ENCODE data around the gene CAMK1D.

Gene CAMK1D

GRCh38 chr10:12394241-12395033 is 45.1 kb downstream of the CAMK1D start:
- no peaks in the 10 kb centered on the region for H3F3A ChIP-seq (ENCODE audit: insufficient read depth, low read length)
- no peaks in the 10 kb centered on the region for H3K36me3 ChIP-seq (ENCODE audit: insufficient read depth, low read length)
- no peak overlapping the region for H3K4me2 ChIP-seq (ENCODE audit: low read length)
- no peak overlapping the region for H3K4me3 ChIP-seq (ENCODE audit: low read depth, low read length, poor library complexity, severe bottlenecking)
- TF ChIP-seq CTCF (IDR thresholded peaks at IDR 0.05; ENCODE audit: low read length), result no peak
- no peak for TF ChIP-seq EZH2 (IDR thresholded peaks at IDR 0.05; ENCODE audit: borderline replicate concordance, low read length)
- H3K27me3 ChIP-seq (ENCODE audit: insufficient read depth, low read length), result no peaks in the 10 kb centered on the region
- H3K4me1 ChIP-seq (ENCODE audit: insufficient read depth, low read length, severe bottlenecking), result no peaks in the 10 kb centered on the region
- no peaks in the 10 kb centered on the region for H3K9me2 ChIP-seq (ENCODE audit: low read depth, low read length)
- no peaks in the 10 kb centered on the region for H3K79me2 ChIP-seq (ENCODE audit: insufficient read depth, low read length)
- no peak overlapping the region for H3K9ac ChIP-seq (ENCODE audit: low read length)
- no peaks in the 10 kb centered on the region for H4K20me1 ChIP-seq (ENCODE audit: insufficient read depth, low read length)
- H3K9me3 ChIP-seq (ENCODE audit: low read length), result no peaks in the 10 kb centered on the region
- H3K27ac ChIP-seq (ENCODE audit: low read depth, low read length, poor library complexity, severe bottlenecking), result no peak overlapping the region
- H2AFZ ChIP-seq (ENCODE audit: low read length), result no peak overlapping the region

- no peaks in the 10 kb centered on the region for H3K9me3 ChIP-seq (ENCODE audit: low read length)
- H3K4me2 ChIP-seq (ENCODE audit: low read length), result no peak overlapping the region
Observed at GRCh38 chr10:12396093-12396492, 46.7 kb downstream of the CAMK1D start.

GRCh38 chr10:12396567-12396966 is 47.2 kb downstream of the CAMK1D start:
- Histone ChIP-seq H3K27ac (ENCODE audit: low read depth, low read length, poor library complexity, severe bottlenecking) (no peak overlapping the region), H3K4me2 (ENCODE audit: low read length) (no peak overlapping the region), H4K20me1 (ENCODE audit: insufficient read depth, low read length) (no peaks in the 10 kb centered on the region)

More at GRCh38 chr10:12396093-12396492, 46.7 kb downstream of the CAMK1D start:
- H3K9ac ChIP-seq (ENCODE audit: low read length), result no peak overlapping the region
- H3K27ac ChIP-seq (ENCODE audit: low read depth, low read length, poor library complexity, severe bottlenecking), result no peak overlapping the region
- no peaks in the 10 kb centered on the region for H3K4me1 ChIP-seq (ENCODE audit: insufficient read depth, low read length, severe bottlenecking)
- no peaks in the 10 kb centered on the region for H3K9me2 ChIP-seq (ENCODE audit: low read depth, low read length)
- no peak overlapping the region for H2AFZ ChIP-seq (ENCODE audit: low read length)
- TF ChIP-seq CTCF (IDR thresholded peaks at IDR 0.05; ENCODE audit: low read length), result no peak
- TF ChIP-seq EZH2 (IDR thresholded peaks at IDR 0.05; ENCODE audit: borderline replicate concordance, low read length), result no peak
- no peaks in the 10 kb centered on the region for H3K79me2 ChIP-seq (ENCODE audit: insufficient read depth, low read length)
- H3K36me3 ChIP-seq (ENCODE audit: insufficient read depth, low read length), result no peaks in the 10 kb centered on the region
- H3F3A ChIP-seq (ENCODE audit: insufficient read depth, low read length), result no peaks in the 10 kb centered on the region
- H3K27me3 ChIP-seq (ENCODE audit: insufficient read depth, low read length), result no peaks in the 10 kb centered on the region
- H3K4me3 ChIP-seq (ENCODE audit: low read depth, low read length, poor library complexity, severe bottlenecking), result no peak overlapping the region
- H4K20me1 ChIP-seq (ENCODE audit: insufficient read depth, low read length), result no peaks in the 10 kb centered on the region

More at GRCh38 chr10:12396567-12396966, 47.2 kb downstream of the CAMK1D start:
- Histone ChIP-seq H3F3A (ENCODE audit: insufficient read depth, low read length) (no peaks in the 10 kb centered on the region), H3K4me3 (ENCODE audit: low read depth, low read length, poor library complexity, severe bottlenecking) (no peak overlapping the region), H3K9me2 (ENCODE audit: low read depth, low read length) (no peaks in the 10 kb centered on the region), H3K4me1 (ENCODE audit: insufficient read depth, low read length, severe bottlenecking) (no peaks in the 10 kb centered on the region), H3K79me2 (ENCODE audit: insufficient read depth, low read length) (no peaks in the 10 kb centered on the region), H3K9me3 (ENCODE audit: low read length) (no peaks in the 10 kb centered on the region), H3K36me3 (ENCODE audit: insufficient read depth, low read length) (no peaks in the 10 kb centered on the region), H3K9ac (ENCODE audit: low read length) (no peak overlapping the region), H3K27me3 (ENCODE audit: insufficient read depth, low read length) (no peaks in the 10 kb centered on the region), H2AFZ (ENCODE audit: low read length) (no peak overlapping the region)
- no peak for TF ChIP-seq EZH2 (IDR thresholded peaks at IDR 0.05; ENCODE audit: borderline replicate concordance, low read length)
- no peak for TF ChIP-seq CTCF (IDR thresholded peaks at IDR 0.05; ENCODE audit: low read length)
